GM12878 (cell line): ENCODE data around the gene TMC6. TPM values are rescaled to one million over a fixed set of nuclear protein-coding genes. Genes with fewer than 3 reads are reported as not detected.

Experiments
- polyA plus RNA-seq, 11 experiments: library from polyadenylated mRNA; depleted of rRNA in 4 of 11; unstranded in 6 of 11; stranded (reverse) in 5 of 11; fragments of >200 nt; fragmentation: Nextera tagmentation in 4 of 11; fragmentation: Illumina TruSeq in 1 of 11; extraction: Ambion mirVana in 4 of 11; extraction: Trizol in 1 of 11; gene quantifications; 1 replicate in 1 of 11; 2 replicates in 10 of 11; pipeline versions ENCODE4 v1.2.1 to v1.2.3, GENCODE V29; 2011 to 2016; ENCODE audit warnings: inconsistent platforms in 2 of 11, missing spikeins in 2 of 11, low read depth in 1 of 11
- small RNA-seq: library from RNA; depleted of rRNA; stranded (forward); fragments of <200 nt; gene quantifications from one replicate; pipeline ENCODE3, GENCODE V24; 2014
- total RNA-seq, 4 experiments: library from RNA; depleted of rRNA in 3 of 4; stranded (reverse); fragments of >200 nt in 3 of 4; fragmentation: Illumina TruSeq in 1 of 4; extraction: Trizol in 1 of 4; gene quantifications; 2 replicates each; pipeline versions ENCODE4 v1.2.1 to v1.2.3, GENCODE V29; 2013 to 2021

Gene TMC6
- total and polyA plus RNA-seq, 10 of the 15 experiments (the other 5 are each of a cell fraction or from before 2014, with no cell fraction given) = 1.9 to 232 (median 60.6) TPM

Small RNA genes lying within 50 kb of the gene (small RNA-seq; reads per million reads assigned to genes)
- gene RNU6-625P = not detected

Other genes with a start within 250 kb of the TMC6 start
Only the 7 nearest of the 10 such genes appear.
- gene TMC8, start 2.0 kb upstream of the TMC6 start, total RNA-seq (2014; rRNA removed) = 40.9 and 41.9 TPM in 2 replicates
- gene TMC8, start 2.0 kb upstream of the TMC6 start, total RNA-seq (2014; rRNA removed; fragmentation: Illumina TruSeq; extraction: Trizol) = 22.2 and 25.4 TPM in 2 replicates
- 120 and 128 TPM in 2 replicates for gene TMC8, start 2.0 kb upstream of the TMC6 start, total RNA-seq (2021)
- gene TMC8, start 2.0 kb upstream of the TMC6 start, polyA plus RNA-seq (2011; rRNA removed) = 19.5 and 36.5 TPM in 2 replicates
- 16.7 and 45.9 TPM in 2 replicates for gene TMC8, start 2.0 kb upstream of the TMC6 start, polyA plus RNA-seq (2014; fragmentation: Illumina TruSeq; extraction: Trizol)
- 1 to 10 TPM; 2.7 to 8.4 TPM for gene TMC8, start 2.0 kb upstream of the TMC6 start, polyA plus RNA-seq (2014; fragmentation: Nextera tagmentation; extraction: Ambion mirVana)
- gene TMC8, start 2.0 kb upstream of the TMC6 start, polyA plus RNA-seq (2014; rRNA removed) = 118 and 129 TPM in 2 replicates
- gene TMC8, start 2.0 kb upstream of the TMC6 start, polyA plus RNA-seq (2016; fragmentation: Nextera tagmentation; extraction: Ambion mirVana) = 10 to 100 TPM; 38.2 to 48.1 TPM
- 2.1 and 5.9 TPM in 2 replicates for gene C17orf99, start 17.6 kb upstream of the TMC6 start, total RNA-seq (2014; rRNA removed)
- gene C17orf99, start 17.6 kb upstream of the TMC6 start, total RNA-seq (2014; rRNA removed; fragmentation: Illumina TruSeq; extraction: Trizol) = 1.6 and 1.9 TPM in 2 replicates
- gene C17orf99, start 17.6 kb upstream of the TMC6 start, total RNA-seq (2021) = 3.1 and 4.4 TPM in 2 replicates
- gene C17orf99, start 17.6 kb upstream of the TMC6 start, polyA plus RNA-seq (2011; rRNA removed) = 2.2 and 3.5 TPM in 2 replicates
- gene C17orf99, start 17.6 kb upstream of the TMC6 start, polyA plus RNA-seq (2014; fragmentation: Illumina TruSeq; extraction: Trizol) = 0.22 and 1.4 TPM in 2 replicates
- under 1 TPM; 0.20 to 0.48 TPM for gene C17orf99, start 17.6 kb upstream of the TMC6 start, polyA plus RNA-seq (2014; fragmentation: Nextera tagmentation; extraction: Ambion mirVana)
- 4.8 and 5.6 TPM in 2 replicates for gene C17orf99, start 17.6 kb upstream of the TMC6 start, polyA plus RNA-seq (2014; rRNA removed)
- gene C17orf99, start 17.6 kb upstream of the TMC6 start, polyA plus RNA-seq (2016; fragmentation: Nextera tagmentation; extraction: Ambion mirVana) = 1 to 10 TPM; 3.0 to 4.5 TPM
- 189 and 212 TPM in 2 replicates for gene SYNGR2, start 39.8 kb upstream of the TMC6 start, total RNA-seq (2014; rRNA removed)
- 112 and 126 TPM in 2 replicates for gene SYNGR2, start 39.8 kb upstream of the TMC6 start, total RNA-seq (2014; rRNA removed; fragmentation: Illumina TruSeq; extraction: Trizol)
- 291 and 310 TPM in 2 replicates for gene SYNGR2, start 39.8 kb upstream of the TMC6 start, total RNA-seq (2021)
- gene SYNGR2, start 39.8 kb upstream of the TMC6 start, polyA plus RNA-seq (2011; rRNA removed) = 134 and 329 TPM in 2 replicates
- 69.3 and 212 TPM in 2 replicates for gene SYNGR2, start 39.8 kb upstream of the TMC6 start, polyA plus RNA-seq (2014; fragmentation: Illumina TruSeq; extraction: Trizol)
- gene SYNGR2, start 39.8 kb upstream of the TMC6 start, polyA plus RNA-seq (2014; fragmentation: Nextera tagmentation; extraction: Ambion mirVana) = 10 to 100 TPM in 1 of 2 experiments, 1 to 10 TPM in 1; 4.4 to 28.8 TPM
- 310 and 312 TPM in 2 replicates for gene SYNGR2, start 39.8 kb upstream of the TMC6 start, polyA plus RNA-seq (2014; rRNA removed)
- 100 to 1,000 TPM; 491 to 529 TPM for gene SYNGR2, start 39.8 kb upstream of the TMC6 start, polyA plus RNA-seq (2016; fragmentation: Nextera tagmentation; extraction: Ambion mirVana)
- gene TK1, start 58.3 kb upstream of the TMC6 start, total RNA-seq (2014; rRNA removed) = 93.2 and 102 TPM in 2 replicates
- gene TK1, start 58.3 kb upstream of the TMC6 start, total RNA-seq (2014; rRNA removed; fragmentation: Illumina TruSeq; extraction: Trizol) = 49.9 and 53.4 TPM in 2 replicates
- 89.7 and 96.3 TPM in 2 replicates for gene TK1, start 58.3 kb upstream of the TMC6 start, total RNA-seq (2021)
- gene TK1, start 58.3 kb upstream of the TMC6 start, polyA plus RNA-seq (2011; rRNA removed) = 32.6 and 62.7 TPM in 2 replicates
- 27.4 and 55.2 TPM in 2 replicates for gene TK1, start 58.3 kb upstream of the TMC6 start, polyA plus RNA-seq (2014; fragmentation: Illumina TruSeq; extraction: Trizol)
- gene TK1, start 58.3 kb upstream of the TMC6 start, polyA plus RNA-seq (2014; fragmentation: Nextera tagmentation; extraction: Ambion mirVana) = 10 to 100 TPM in 1 of 2 experiments, 1 to 10 TPM in 1; 4.6 to 13.0 TPM
- gene TK1, start 58.3 kb upstream of the TMC6 start, polyA plus RNA-seq (2014; rRNA removed) = 127 and 128 TPM in 2 replicates
- 100 to 1,000 TPM; 168 to 175 TPM for gene TK1, start 58.3 kb upstream of the TMC6 start, polyA plus RNA-seq (2016; fragmentation: Nextera tagmentation; extraction: Ambion mirVana)
- 60.7 and 79.9 TPM in 2 replicates for gene AFMID, start 58.6 kb upstream of the TMC6 start, total RNA-seq (2014; rRNA removed)
- gene AFMID, start 58.6 kb upstream of the TMC6 start, total RNA-seq (2014; rRNA removed; fragmentation: Illumina TruSeq; extraction: Trizol) = 51.9 and 54.3 TPM in 2 replicates
- 45.8 and 47.0 TPM in 2 replicates for gene AFMID, start 58.6 kb upstream of the TMC6 start, total RNA-seq (2021)
- gene AFMID, start 58.6 kb upstream of the TMC6 start, polyA plus RNA-seq (2011; rRNA removed) = 46.3 and 58.9 TPM in 2 replicates
- gene AFMID, start 58.6 kb upstream of the TMC6 start, polyA plus RNA-seq (2014; fragmentation: Illumina TruSeq; extraction: Trizol) = 70.8 and 77.9 TPM in 2 replicates
- gene AFMID, start 58.6 kb upstream of the TMC6 start, polyA plus RNA-seq (2014; fragmentation: Nextera tagmentation; extraction: Ambion mirVana) = 10 to 100 TPM; 50.3 to 98.8 TPM
- 51.2 and 68.7 TPM in 2 replicates for gene AFMID, start 58.6 kb upstream of the TMC6 start, polyA plus RNA-seq (2014; rRNA removed)
- 10 to 100 TPM; 36.1 to 41.3 TPM for gene AFMID, start 58.6 kb upstream of the TMC6 start, polyA plus RNA-seq (2016; fragmentation: Nextera tagmentation; extraction: Ambion mirVana)
- gene BIRC5, start 85.5 kb upstream of the TMC6 start, total RNA-seq (2014; rRNA removed) = 104 and 105 TPM in 2 replicates
- 64.3 and 74.8 TPM in 2 replicates for gene BIRC5, start 85.5 kb upstream of the TMC6 start, total RNA-seq (2014; rRNA removed; fragmentation: Illumina TruSeq; extraction: Trizol)
- gene BIRC5, start 85.5 kb upstream of the TMC6 start, total RNA-seq (2021) = 73.8 and 76.9 TPM in 2 replicates
- gene BIRC5, start 85.5 kb upstream of the TMC6 start, polyA plus RNA-seq (2011; rRNA removed) = 41.0 and 49.0 TPM in 2 replicates
- gene BIRC5, start 85.5 kb upstream of the TMC6 start, polyA plus RNA-seq (2014; fragmentation: Illumina TruSeq; extraction: Trizol) = 31.4 and 51.7 TPM in 2 replicates
- 10 to 100 TPM; 89.2 to 92.4 TPM for gene BIRC5, start 85.5 kb upstream of the TMC6 start, polyA plus RNA-seq (2014; fragmentation: Nextera tagmentation; extraction: Ambion mirVana)
- gene BIRC5, start 85.5 kb upstream of the TMC6 start, polyA plus RNA-seq (2014; rRNA removed) = 115 and 119 TPM in 2 replicates
- gene BIRC5, start 85.5 kb upstream of the TMC6 start, polyA plus RNA-seq (2016; fragmentation: Nextera tagmentation; extraction: Ambion mirVana) = 100 to 1,000 TPM; 163 to 175 TPM
- gene TMEM235, start 102.9 kb upstream of the TMC6 start, total RNA-seq (2014; rRNA removed) = not detected in 2 replicates
- gene TMEM235, start 102.9 kb upstream of the TMC6 start, total RNA-seq (2014; rRNA removed; fragmentation: Illumina TruSeq; extraction: Trizol) = not detected in 2 replicates
- not detected in 2 replicates for gene TMEM235, start 102.9 kb upstream of the TMC6 start, total RNA-seq (2021)
- not detected in 2 replicates for gene TMEM235, start 102.9 kb upstream of the TMC6 start, polyA plus RNA-seq (2011; rRNA removed)
- gene TMEM235, start 102.9 kb upstream of the TMC6 start, polyA plus RNA-seq (2014; fragmentation: Illumina TruSeq; extraction: Trizol) = not detected in 2 replicates
- gene TMEM235, start 102.9 kb upstream of the TMC6 start, polyA plus RNA-seq (2014; fragmentation: Nextera tagmentation; extraction: Ambion mirVana) = not detected
- gene TMEM235, start 102.9 kb upstream of the TMC6 start, polyA plus RNA-seq (2014; rRNA removed) = not detected in 2 replicates
- gene TMEM235, start 102.9 kb upstream of the TMC6 start, polyA plus RNA-seq (2016; fragmentation: Nextera tagmentation; extraction: Ambion mirVana) = not detected